Keratinocyte (primary cell): ENCODE results near the gene SOX10. TPM values are rescaled to one million over a fixed set of nuclear protein-coding genes. Genes with fewer than 3 reads are reported as not detected.

Experiments
- DNase-seq: peaks from one replicate; pipeline ENCODE4 v3.0.0-alpha.2; 2011; ENCODE audit warnings: low read depth, missing footprints, low spot score
- FAIRE-seq: peaks from 2 replicates; lab custom pipeline; 2011; peaks lifted over from hg19 to GRCh38; lab: Jason Lieb, UNC
- H2AFZ ChIP-seq: 2 replicates; pipeline ENCODE4 v1.6.0; 2012; ENCODE audit warnings: low read length, control low read depth, inconsistent platforms; ENCODE audit not compliant: control insufficient read depth
- H3K27ac ChIP-seq: 2 replicates; pipeline ENCODE4 v1.5.1; 2011; ENCODE audit warnings: low read length; ENCODE audit not compliant: control insufficient read depth, insufficient read depth
- H3K27me3 ChIP-seq: 3 replicates; pipeline ENCODE4 v1.6.0; 2011; ENCODE audit warnings: low read length; ENCODE audit not compliant: control insufficient read depth, insufficient read depth; ENCODE audit errors: extremely low read depth
- H3K36me3 ChIP-seq, 2 experiments: 2 replicates in 1 of 2; 3 replicates in 1 of 2; pipeline ENCODE4 v1.5.1; 2011; ENCODE audit warnings: low read length in 2 of 2, mild to moderate bottlenecking in 1 of 2; ENCODE audit not compliant: control insufficient read depth in 2 of 2, insufficient read depth in 2 of 2; ENCODE audit errors: extremely low read depth in 1 of 2
- H3K4me1 ChIP-seq: 3 replicates; pipeline ENCODE4 v1.5.1; 2011; ENCODE audit warnings: low read length; ENCODE audit not compliant: control insufficient read depth, insufficient read depth; ENCODE audit errors: extremely low read depth
- H3K4me2 ChIP-seq: 3 replicates; pipeline ENCODE4 v1.6.0; 2011; ENCODE audit warnings: low read depth, low read length; ENCODE audit not compliant: control insufficient read depth, insufficient read depth; ENCODE audit errors: extremely low read depth
- H3K4me3 ChIP-seq, 3 experiments: fragments of 200-600 bp in 1 of 3; sonication (generic) in 1 of 3; 2 replicates in 2 of 3; 3 replicates in 1 of 3; pipeline ENCODE4 v1.5.1; 2011 to 2016; ENCODE audit warnings: low read length in 3 of 3, mild to moderate bottlenecking in 3 of 3, control low read depth in 2 of 3, inconsistent platforms in 1 of 3, low read depth in 1 of 3, mixed read lengths in 1 of 3, mixed run types in 1 of 3, moderate library complexity in 1 of 3; ENCODE audit not compliant: control insufficient read depth in 2 of 3, insufficient read depth in 2 of 3; ENCODE audit errors: extremely low read depth in 1 of 3
- H3K79me2 ChIP-seq: 2 replicates; pipeline ENCODE4 v1.6.0; 2012; ENCODE audit warnings: low read length; ENCODE audit not compliant: control insufficient read depth, insufficient read depth
- H3K9ac ChIP-seq: 3 replicates; pipeline ENCODE4 v1.6.0; 2011; ENCODE audit warnings: low read length; ENCODE audit not compliant: control insufficient read depth, insufficient read depth; ENCODE audit errors: extremely low read depth
- H3K9me1 ChIP-seq: 3 replicates; pipeline ENCODE4 v1.6.0; 2011; ENCODE audit warnings: low read length; ENCODE audit not compliant: control insufficient read depth, insufficient read depth; ENCODE audit errors: extremely low read depth
- H3K9me3 ChIP-seq: 2 replicates; pipeline ENCODE4 v1.5.1; 2012; ENCODE audit warnings: low read depth, low read length; ENCODE audit not compliant: control insufficient read depth
- H4K20me1 ChIP-seq: 3 replicates; pipeline ENCODE4 v1.6.0; 2011; ENCODE audit warnings: low read length; ENCODE audit not compliant: control insufficient read depth, insufficient read depth; ENCODE audit errors: extremely low read depth
- CTCF ChIP-seq, 3 experiments: IDR thresholded peaks in 1 of 3; conservative IDR thresholded peaks in 1 of 3; optimal IDR thresholded peaks in 1 of 3; 2 replicates in 2 of 3; 3 replicates in 1 of 3; pipeline versions ENCODE3 to v1.5.1; 2011; ENCODE audit warnings: low read length in 3 of 3, mild to moderate bottlenecking in 3 of 3, moderate library complexity in 2 of 3, control low read depth in 1 of 3, inconsistent platforms in 1 of 3; ENCODE audit not compliant: insufficient read depth in 2 of 3; ENCODE audit errors: extremely low read depth in 1 of 3
- EZH2 ChIP-seq: IDR thresholded peaks from one replicate; pipeline ENCODE4 v1.6.1; 2012; ENCODE audit warnings: inconsistent platforms, mild to moderate bottlenecking, low read length, moderate library complexity
- dilution Hi-C: fragments of 300-500 bp; cut with MboI; formaldehyde crosslinking; loops from one replicate; pipeline ENCODE4 v1.7.0; 2020; ENCODE audit warnings: low sequenced_read_pairs; ENCODE audit not compliant: extremely low pct_ligation_motif_present
- polyA plus RNA-seq, 5 experiments: library from polyadenylated mRNA; depleted of rRNA in 3 of 5; stranded (reverse) in 3 of 5; stranded (forward) in 1 of 5; unstranded in 1 of 5; fragments of >200 nt; gene quantifications; 1 replicate in 1 of 5; 2 replicates in 3 of 5; 3 replicates in 1 of 5; pipeline versions ENCODE4 v1.2.1 to v1.2.3, GENCODE V29; 2011 to 2012; ENCODE audit warnings: missing spikeins in 2 of 5, low read depth in 1 of 5, low replicate concordance in 1 of 5

The SOX10 gene
- polyA plus RNA-seq, 1 donor (not counting 4 experiments of a cell fraction or from before 2014, with no cell fraction given), result not detected

GRCh38 chr22:37930952-37931440 lies 53.4 kb downstream of the SOX10 start:
- H2AFZ ChIP-seq, result no peak overlapping the region
- DNase-seq (no peak), FAIRE-seq (no peak)
- peaks cover 5% of the 10 kb centered on the region for H3K9me1 ChIP-seq
- peaks cover 21% of the 10 kb centered on the region for H3K4me1 ChIP-seq
- dilution Hi-C loops, result no loop called here
- no peak overlapping the region for H3K4me2 ChIP-seq
- no peaks in the 10 kb centered on the region for H3K27me3 ChIP-seq
- no peak overlapping the region for H3K27ac ChIP-seq
- no peak overlapping the region for H3K9ac ChIP-seq
- no peak for TF ChIP-seq EZH2
- TF ChIP-seq CTCF (optimal IDR thresholded peaks at IDR 0.05 in 1 of 3, IDR thresholded peaks at IDR 0.05 in 1 of 3, conservative IDR thresholded peaks at IDR 0.05 in 1 of 3; ENCODE audit: extremely low read depth in 1 of 3, insufficient read depth in 2 of 3, low read length in 3 of 3), result no peak
- H3K4me3 ChIP-seq, result no peak overlapping the region
- H3K79me2 ChIP-seq, result peaks cover 44% of the 10 kb centered on the region
- peaks cover 51 to 61% of the 10 kb centered on the region in 2 experiments for H3K36me3 ChIP-seq
- no peaks in the 10 kb centered on the region for H3K9me3 ChIP-seq
- peaks cover 41% of the 10 kb centered on the region for H4K20me1 ChIP-seq

- dilution Hi-C loops, result no loop called here
- Histone ChIP-seq H3K9me1 (peaks cover 5% of the 10 kb centered on the region), H2AFZ (no peak overlapping the region), H3K36me3 (peaks cover 55 to 64% of the 10 kb centered on the region in 2 experiments), H3K27ac (no peak overlapping the region), H3K9me3 (no peaks in the 10 kb centered on the region), H3K4me1 (peaks cover 21% of the 10 kb centered on the region), H3K4me3 (no peak overlapping the region), H3K79me2 (peaks cover 49% of the 10 kb centered on the region), H4K20me1 (peaks cover 41% of the 10 kb centered on the region), H3K9ac (no peak overlapping the region), H3K4me2 (no peak overlapping the region), H3K27me3 (no peaks in the 10 kb centered on the region)
- FAIRE-seq, result no peak
- no peak for DNase-seq
- no peak for TF ChIP-seq EZH2
- TF ChIP-seq CTCF (optimal IDR thresholded peaks at IDR 0.05 in 1 of 3, IDR thresholded peaks at IDR 0.05 in 1 of 3, conservative IDR thresholded peaks at IDR 0.05 in 1 of 3; ENCODE audit: extremely low read depth in 1 of 3, insufficient read depth in 2 of 3, low read length in 3 of 3), result peak; percentile 23 to 70 (median 40)
Observed at GRCh38 chr22:37930270-37930951, 53.9 kb downstream of the SOX10 start.
